Inferior parietal cortex (tissue), 1 donor: ENCODE results near the gene SLCO1B3.

Experiments used
- DNase-seq: peaks from one replicate; pipeline ENCODE4 v3.0.0-alpha.2; 2016; ENCODE audit errors: extremely low spot score

Gene SLCO1B3

GRCh38 chr12:20885116-20885515 lies 74.6 kb downstream of the SLCO1B3 start:
- no peak for DNase-seq

DNA sequence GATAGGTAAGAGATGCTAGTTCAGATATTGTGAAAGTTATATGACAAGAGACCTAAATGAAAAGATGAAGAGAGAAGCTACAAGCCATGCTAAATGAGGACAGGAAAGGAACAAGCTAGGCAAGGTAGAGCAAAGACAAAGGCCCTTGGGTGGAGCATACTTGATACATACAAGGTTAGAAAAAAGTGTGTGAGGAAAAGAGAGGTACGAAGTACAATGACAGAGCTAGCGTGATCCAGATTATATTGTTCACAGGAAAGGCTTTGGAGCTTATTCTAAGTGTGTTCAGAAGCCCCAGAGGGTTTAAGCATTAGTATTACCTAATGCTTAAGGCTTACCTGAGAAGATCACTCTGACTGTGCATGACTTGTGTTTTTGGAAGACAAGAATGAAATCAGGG lies 75.0 kb downstream of the SLCO1B3 start:
- DNase-seq, result no peak

DNA sequence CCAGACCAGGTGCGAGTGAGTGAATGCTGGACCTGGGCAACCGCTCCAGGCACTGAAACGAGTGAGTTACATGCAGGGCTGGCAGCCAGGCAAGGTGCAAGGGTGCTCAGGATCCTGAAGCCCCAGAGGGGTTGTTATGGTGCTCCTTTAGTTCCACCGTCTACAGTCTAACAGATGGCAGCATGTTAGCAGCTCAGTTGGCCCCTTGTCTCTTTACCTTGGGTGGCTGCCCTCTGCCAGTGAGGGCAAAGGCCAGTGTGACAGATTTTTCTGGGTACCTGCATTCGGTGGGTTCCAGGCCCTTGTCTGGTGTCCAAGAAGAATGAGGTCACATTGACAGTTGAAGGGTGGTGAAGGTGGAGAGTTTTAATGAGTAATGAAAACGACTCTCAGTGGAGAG lies 106.8 kb downstream of the SLCO1B3 start:
- DNase-seq, result no peak

- DNase-seq, result no peak
Observed at GRCh38 chr12:20917819-20918218, 107.3 kb downstream of the SLCO1B3 start.

- DNase-seq, result no peak
Observed at GRCh38 chr12:20931894-20932293, 121.4 kb downstream of the SLCO1B3 start.

DNA sequence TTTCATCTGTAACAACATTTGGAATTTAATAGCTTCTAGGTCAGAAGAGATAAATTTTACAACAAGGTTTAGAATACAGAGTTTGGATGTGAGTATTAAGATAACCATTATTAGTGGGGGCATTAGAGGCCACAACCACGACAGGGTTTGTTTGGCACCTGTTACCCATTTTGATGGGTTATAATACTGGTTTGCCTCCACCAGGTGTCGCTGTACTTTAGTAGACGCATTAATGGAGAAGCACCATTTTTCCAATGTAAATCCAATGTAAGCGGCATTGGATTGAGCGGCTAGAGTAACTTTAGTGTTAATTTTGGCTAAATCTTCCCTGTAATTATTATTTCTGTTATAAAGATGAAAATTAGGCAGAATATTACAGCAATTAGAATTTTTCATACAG lies 136.2 kb downstream of the SLCO1B3 start:
- DNase-seq, result no peak

DNA sequence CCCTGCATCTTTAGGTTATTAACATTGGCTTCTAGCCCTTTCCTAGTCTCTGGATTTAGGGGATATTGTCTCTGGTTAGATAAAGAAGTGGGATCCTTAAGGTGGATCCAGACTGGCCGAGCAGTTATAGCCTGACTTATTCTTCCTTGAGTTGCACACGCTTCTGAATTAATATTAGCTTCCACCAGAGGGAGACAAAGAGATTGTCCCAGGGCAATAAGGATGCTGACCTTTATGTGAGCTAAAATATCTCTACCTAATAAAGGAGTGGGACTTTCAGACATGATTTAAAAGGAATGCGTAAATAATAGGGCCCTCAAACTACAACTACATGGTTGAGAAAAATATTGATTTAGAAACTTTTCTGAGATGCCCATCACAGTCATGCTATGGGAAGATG lies 139.7 kb downstream of the SLCO1B3 start:
- no peak for DNase-seq

DNA sequence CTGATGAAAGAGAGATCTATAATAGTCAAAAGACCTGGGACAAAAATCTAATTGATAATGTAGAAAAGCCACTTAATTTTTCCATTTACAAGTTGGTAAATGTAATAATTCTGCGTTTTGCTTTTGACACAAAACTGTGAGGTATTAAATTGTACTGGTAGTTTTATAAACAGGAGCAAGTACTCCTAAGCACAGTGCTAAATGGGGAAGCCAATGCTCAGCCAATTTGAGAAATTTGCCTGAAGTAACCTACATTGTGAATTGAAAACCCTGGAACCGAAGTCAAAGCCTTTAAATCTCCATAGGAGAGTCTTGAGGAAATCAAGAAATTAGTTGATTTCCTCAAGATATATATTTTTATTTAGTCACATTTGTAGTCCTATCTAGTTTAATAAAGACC lies 152.8 kb downstream of the SLCO1B3 start:
- DNase-seq, result no peak

DNA sequence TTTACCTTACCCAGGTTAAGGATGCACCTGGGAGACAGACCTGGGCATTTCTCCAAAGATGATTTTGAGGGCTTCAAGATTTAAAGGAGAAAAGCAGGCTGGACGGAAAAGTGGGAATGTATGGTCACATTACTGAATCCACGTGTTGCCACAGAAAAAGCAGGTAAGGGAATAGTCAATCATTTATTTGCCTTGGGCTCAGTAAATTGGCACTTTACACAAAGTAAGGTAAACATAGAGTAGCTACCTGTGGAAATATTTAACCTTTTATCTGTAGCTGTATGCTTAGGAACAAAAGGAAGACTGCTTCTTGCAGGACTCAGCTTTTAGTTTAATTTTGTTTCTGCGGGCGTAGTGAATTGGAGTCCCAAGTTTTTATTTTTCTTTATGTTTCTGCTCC lies 153.3 kb downstream of the SLCO1B3 start:
- no peak for DNase-seq
